GM18505 (cell line): ENCODE data around the gene CPNE8.
A peak's percentile ranks its signal among the peaks of the same experiment; 100 is the strongest.

Experiments used
- ATAC-seq: cut with Tn5 transposase; IDR thresholded peaks from one replicate; pipeline ENCODE4 v1.9.1; 2021; ENCODE audit not compliant: unreplicated experiment
- POLR2A ChIP-seq: IDR thresholded peaks from 4 replicates; pipeline ENCODE4 v1.6.1; 2011; ENCODE audit warnings: borderline replicate concordance; ENCODE audit not compliant: insufficient read depth, insufficient read length; ENCODE audit errors: extremely low read depth

CPNE8 gene

GRCh38 chr12:38905480-38906351, at the start of gene CPNE8:
CPNE8 (minus strand) TSS chr12:38905591; CDS start chr12:38905534, 57 bp downstream.
- peak; percentile 39 for TF ChIP-seq POLR2A
- ATAC-seq: peak; percentile 65

DNA sequence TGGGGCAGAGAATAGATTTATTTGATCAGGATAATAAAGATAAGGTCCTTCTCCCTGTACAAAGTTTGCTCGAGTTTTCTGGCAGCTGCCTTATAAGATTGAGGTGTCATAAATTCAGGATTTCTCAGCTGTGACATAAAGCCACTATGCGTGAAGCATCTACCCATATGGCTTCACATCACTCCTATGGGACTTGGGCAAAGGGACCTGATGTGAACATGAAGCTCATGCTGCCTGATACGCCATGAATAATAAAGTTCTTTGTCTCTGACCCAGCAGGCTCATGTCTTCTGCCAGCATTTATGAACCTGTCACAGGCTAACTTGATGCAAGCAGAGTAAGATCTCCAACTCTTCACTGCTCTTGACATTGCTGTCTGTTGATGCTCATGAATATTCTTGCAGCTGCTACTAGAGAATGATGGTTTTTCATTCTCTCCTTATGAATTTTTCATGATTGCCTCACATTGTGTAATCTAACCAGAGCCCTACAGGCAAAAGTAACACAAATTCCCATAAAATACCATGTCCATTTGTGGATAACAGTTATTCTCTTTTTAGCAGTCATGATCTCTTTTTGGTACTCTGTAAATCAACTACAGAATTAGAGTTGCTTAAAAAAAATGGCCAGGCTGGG, 49.0 kb upstream of the CPNE8 start:
- ATAC-seq: no peak
- no peak for TF ChIP-seq POLR2A

- no peak for ATAC-seq
- no peak for TF ChIP-seq POLR2A
Observed at GRCh38 chr12:38949363-38949762, 44.0 kb upstream of the CPNE8 start.

DNA sequence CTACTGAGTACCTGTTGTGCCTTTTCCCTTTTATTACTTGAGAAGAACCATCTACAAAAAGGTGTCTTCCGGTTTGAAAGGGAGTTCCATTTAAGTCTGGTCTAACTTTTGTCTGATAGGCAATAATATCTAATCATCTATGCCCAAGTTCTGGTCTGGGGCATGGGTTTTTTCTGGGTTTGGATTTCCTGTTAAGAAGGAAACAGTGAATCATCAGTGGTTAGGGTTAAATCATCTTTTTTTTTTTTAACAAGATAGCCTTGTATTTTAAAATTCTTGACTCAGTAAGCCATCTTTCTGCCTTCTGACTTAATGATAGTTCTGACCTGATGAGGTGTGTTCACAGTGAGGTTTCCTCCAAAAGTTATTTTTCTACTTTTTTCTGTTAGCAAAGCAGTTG, 29.3 kb upstream of the CPNE8 start:
- no peak for ATAC-seq
- no peak for TF ChIP-seq POLR2A

- ATAC-seq: no peak
- TF ChIP-seq POLR2A: no peak
Observed at GRCh38 chr12:38934078-38934584, 28.7 kb upstream of the CPNE8 start.

- no peak for ATAC-seq
- no peak for TF ChIP-seq POLR2A
Observed at GRCh38 chr12:38932320-38932719, 26.9 kb upstream of the CPNE8 start.

- no peak for TF ChIP-seq POLR2A
- no peak for ATAC-seq
Observed at GRCh38 chr12:38931461-38931860, 26.1 kb upstream of the CPNE8 start.

GRCh38 chr12:38930990-38931389, 25.6 kb upstream of the CPNE8 start:
- no peak for ATAC-seq
- TF ChIP-seq POLR2A: no peak

DNA sequence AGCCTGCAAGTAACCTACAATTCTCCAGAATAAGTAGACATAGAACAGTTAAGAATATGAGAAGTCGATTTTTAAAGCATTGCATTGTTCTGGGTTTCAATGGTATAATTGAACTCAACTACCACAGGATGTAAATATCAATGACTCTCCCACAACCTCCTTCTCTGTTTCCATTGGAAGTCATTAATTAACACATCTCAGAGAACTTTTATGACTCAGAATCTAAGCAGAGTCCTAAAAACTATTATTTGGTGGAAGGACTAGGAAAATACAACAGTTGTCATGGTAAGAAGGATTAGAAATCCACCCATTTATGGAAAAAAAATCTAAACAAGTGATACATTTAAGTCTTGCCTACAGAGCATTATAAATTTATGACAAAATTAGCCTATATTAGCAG, 21.1 kb upstream of the CPNE8 start:
- no peak for ATAC-seq

GRCh38 chr12:38921025-38921677, 15.8 kb upstream of the CPNE8 start:
- ATAC-seq: no peak
- no peak for TF ChIP-seq POLR2A

More for the DNA sequence above, 21.1 kb upstream of the CPNE8 start:
- TF ChIP-seq POLR2A: no peak

- TF ChIP-seq POLR2A: no peak
- ATAC-seq: no peak
Observed at GRCh38 chr12:38919191-38919590, 13.8 kb upstream of the CPNE8 start.

DNA sequence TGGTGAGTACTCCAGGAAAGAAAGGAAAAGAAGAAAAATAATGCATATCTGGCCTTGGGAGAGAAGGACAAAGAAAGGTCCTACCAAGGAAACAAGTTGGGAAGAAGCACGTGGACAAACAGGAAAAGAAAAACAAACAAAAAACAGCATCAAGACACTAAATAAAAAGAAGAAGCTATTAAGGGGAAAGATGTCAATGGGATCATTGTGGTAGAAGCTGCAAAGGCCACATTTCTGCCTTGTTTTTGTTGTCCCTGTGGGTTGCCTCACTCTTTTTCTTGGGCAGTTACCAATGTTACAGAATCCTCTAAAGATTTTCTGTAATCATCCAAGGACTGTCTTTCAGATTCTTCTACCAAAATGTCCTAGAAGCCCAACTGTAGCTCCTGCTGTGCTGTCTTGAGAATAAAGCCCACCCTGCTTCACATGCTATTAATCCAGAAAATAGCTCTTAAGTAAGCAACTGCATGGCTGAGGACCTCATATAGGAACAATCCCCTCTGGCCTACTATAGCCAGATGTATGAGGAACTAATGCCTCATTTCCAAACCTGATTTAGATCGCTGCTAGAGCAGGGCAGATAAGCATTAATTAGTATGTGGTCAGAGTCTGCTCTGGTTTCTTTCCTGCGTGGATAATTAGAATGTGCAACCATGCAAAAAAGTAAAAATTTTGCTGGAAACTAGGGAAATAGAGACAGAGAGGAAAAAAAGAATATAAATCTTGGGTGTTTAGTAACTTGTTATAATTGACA, 10.2 kb upstream of the CPNE8 start:
- ATAC-seq: no peak
- TF ChIP-seq POLR2A: no peak

DNA sequence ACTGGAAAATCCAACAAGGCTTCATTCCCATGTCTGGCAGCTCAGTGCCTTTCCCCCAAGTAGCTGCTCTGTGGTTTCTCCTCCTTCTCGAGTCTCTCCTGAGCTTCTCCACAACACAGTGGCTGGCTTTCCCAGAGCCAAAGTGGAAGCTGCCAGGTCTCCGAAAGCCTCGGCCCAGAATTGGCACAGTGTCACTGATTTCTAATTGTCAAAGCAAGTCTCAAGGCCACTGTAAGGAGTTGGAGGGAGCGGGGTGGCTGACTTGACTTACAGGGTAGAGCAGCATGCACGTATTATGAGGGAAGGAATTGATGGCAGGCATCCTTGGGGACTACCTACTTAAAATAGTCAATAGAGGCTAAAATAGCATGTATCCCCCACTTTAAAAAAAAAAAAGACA, 6.7 kb upstream of the CPNE8 start:
- ATAC-seq: no peak
- no peak for TF ChIP-seq POLR2A

DNA sequence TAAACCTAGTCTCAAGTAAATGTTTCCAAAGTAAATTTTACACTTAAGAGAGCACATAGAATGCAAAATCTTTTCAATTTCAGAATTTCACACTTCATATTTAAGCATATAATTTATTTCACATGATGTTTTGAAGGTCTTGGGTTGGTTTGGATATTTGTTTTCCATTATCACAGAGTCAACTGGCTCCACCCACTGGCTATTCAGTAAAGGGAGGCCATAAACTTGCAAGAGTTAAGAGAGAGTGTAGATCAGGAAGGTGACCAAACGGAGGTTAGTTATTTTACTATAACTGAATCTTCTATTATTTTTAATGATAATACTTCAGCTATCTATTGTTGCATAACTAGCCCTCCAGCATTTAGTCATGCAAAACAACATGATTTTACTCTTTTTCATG, 6.2 kb upstream of the CPNE8 start:
- TF ChIP-seq POLR2A: no peak
- no peak for ATAC-seq
